NCI-H128 (cell line): ENCODE results near the gene ZG16.
"Not testable (repeated sequence)": the region's sequence is repeated elsewhere in the genome, so short reads cannot be mapped to it uniquely, and the experiment has no call there.

Experiments
- DNase-seq: peaks from one replicate; lab custom pipeline; 2025; ENCODE audit not compliant: unreplicated experiment; lab: John Stamatoyannopoulos, UW

Gene ZG16

DNA sequence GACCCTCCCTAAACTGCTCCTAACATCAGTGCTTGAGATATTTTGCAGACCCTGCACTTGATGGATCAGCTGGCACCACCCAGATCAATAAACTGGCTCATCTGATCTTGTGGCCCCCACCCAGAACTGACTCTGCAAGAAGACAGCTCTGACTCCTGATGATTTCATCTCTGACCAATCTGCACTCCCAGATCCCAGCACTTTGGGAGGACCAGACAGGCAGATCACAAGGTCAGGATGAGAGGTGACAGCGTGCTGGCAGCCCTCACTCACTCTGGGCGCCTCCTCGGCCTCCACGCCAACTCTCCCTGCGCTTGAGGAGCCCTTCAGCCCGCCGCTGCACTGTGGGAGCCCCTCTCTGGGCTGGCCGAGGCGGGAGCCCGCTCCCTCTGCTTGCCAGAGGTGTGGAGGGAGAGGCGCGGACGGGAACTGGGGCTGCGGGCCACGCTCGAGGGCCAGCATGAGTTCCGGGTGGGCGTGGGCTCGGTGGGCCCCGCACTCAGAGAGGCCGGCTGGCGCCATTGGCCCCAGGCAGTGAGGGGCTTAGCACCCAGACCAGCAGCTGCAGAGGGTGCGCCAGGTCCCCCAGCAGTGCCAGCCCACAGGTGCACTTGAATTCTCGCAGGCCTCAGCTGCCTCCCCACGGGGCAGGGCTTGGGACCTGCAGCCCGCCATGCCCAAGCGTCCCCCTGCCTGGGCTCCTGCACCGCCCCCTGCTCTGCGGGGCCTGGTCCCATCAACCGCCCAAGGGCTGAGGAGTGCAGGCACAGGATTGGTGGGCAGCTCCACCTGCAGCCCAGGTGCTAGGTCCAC, 29.9 kb upstream of the ZG16 start:
- no peak for DNase-seq

DNA sequence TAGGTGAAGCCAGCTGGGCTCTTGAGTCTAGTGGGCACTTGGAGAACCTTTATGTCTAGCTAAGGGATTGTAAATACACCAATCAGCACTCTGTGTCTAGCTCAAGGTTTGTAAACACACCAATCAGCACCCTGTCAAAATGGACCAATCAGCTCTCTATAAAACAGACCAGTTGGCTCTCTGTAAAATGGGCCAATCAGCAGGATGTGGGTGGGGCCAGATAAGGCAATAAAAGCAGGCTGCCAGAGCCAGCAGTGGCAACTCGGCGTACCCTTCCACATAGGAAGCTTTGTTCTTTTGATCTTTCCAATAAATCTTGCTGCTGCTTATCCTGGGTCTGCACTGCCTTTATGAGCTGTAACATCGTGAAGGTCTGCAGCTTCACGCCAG, 29.3 kb upstream of the ZG16 start:
- DNase-seq: not testable (repeated sequence)

- no peak for DNase-seq
These were observed 24.5 kb upstream of the ZG16 start for GRCh38 chr16:29753516-29753915.

- no peak for DNase-seq
These were observed 21.4 kb upstream of the ZG16 start for GRCh38 chr16:29756654-29757053.

- DNase-seq: not testable (repeated sequence)
These were observed 21.0 kb upstream of the ZG16 start for GRCh38 chr16:29757086-29757485.

DNA sequence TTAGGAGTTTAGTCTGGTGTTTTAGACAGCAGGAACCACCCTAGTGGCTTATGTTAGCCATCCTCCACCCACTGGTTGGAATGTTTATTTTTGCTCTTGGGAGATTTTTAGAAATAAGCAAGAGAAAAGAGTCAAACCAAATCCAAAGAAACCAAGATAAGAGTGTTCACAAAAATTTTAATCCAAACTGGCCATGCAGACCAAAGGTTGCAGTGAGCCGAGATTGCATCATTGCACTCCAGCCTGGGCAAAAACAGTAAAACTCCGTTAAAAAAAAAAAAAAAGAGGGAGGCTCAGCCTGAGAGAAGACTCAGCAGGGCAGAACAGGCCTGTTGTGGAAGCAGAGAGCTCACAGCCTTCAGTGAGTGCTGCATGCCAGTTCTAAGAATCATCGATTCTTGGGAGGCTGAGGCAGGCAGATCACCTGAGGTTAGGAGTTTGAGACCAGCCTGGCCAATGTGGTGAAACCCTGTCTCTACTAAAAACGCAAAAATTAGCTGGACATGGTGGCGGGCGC, 20.0 kb upstream of the ZG16 start:
- DNase-seq: no peak

GRCh38 chr16:29760567-29761279, 17.3 kb upstream of the ZG16 start:
- DNase-seq: no peak

- not testable (repeated sequence) for DNase-seq
These were observed 16.8 kb upstream of the ZG16 start for GRCh38 chr16:29761280-29761651.

DNA sequence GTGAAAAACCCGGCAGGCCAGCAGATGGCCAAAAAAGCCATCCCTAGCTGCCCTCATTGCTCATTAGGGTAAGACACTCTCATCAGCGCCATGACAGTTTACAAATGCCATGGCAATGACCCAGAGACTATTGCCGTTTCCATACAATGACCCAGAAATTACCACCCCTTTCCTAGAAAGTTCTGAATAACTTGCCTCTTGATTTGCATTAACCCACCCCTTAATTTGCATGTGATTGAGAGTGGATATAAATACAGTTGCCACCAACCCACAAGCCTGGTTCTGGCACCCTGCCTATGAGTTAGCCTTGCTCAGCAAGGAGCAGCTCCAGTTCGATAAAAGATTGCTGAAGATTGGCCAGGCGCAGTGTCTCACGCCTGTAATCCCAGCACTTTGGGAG, 16.2 kb upstream of the ZG16 start:
- DNase-seq: no peak

DNA sequence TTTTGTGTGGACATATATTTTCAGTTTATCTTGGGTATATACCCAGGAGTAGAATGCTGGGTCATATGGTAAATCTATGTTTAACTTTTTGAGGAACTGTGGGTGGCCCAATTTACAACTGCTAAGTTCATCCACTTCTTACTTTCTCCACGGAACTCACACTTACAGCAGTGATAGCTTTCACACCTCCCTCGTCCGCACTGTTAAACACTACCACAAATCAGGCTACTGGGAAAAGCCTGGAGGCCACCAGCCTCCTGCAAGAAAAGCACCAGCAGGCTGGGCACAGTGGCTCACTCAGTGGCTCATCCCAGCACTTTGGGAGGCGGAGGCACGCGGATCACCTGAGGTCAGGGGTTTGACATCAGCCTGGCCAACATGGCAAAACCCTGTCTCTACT, 14.7 kb upstream of the ZG16 start:
- DNase-seq: no peak

- no peak for DNase-seq
These were observed 12.7 kb upstream of the ZG16 start for GRCh38 chr16:29765167-29766032.

DNA sequence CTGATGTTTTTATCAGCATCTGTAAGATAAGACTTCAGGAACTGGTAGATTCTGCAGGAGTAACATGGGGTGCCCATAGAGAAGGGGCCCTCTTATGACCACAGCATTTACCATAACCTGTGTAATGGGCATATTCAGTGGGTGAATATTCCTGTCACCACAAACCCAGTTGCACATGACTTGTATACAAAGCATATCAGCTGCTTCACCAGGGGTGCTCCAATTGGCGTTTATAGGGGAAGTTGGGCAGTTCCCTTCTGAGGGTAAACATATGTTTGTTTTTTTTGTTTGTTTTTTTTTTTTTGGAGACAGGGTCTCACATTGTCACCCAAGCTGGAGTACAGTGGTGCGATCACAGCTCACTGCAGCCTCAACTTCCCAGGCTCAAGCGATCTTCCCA, 11.5 kb upstream of the ZG16 start:
- no peak for DNase-seq

- no peak for DNase-seq
These were observed 11.0 kb upstream of the ZG16 start for GRCh38 chr16:29767062-29767461.

DNA sequence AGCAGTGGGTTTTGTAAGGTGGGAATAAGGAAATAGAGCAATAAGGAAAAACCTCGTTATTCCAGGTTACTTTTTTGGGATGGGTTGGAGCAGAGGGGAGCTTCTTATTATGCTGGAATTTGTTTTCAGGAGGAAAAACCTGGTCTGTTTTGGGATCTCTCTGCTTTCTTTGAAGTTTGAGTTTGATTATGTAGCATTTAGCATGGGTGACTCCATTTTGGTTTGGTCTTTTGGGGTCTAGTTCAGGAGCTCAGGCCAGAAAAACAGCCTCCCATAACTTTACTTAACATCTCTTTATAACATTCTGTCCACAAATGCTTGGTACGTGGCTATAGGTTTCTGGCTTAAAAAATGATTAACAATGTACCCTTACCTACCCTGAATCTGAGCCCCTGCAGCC, 8.5 kb upstream of the ZG16 start:
- no peak for DNase-seq

- DNase-seq: no peak
These were observed 7.7 kb upstream of the ZG16 start for GRCh38 chr16:29770250-29770929.

- DNase-seq: not testable (repeated sequence)
These were observed 5.7 kb upstream of the ZG16 start for GRCh38 chr16:29772330-29772729.

DNA sequence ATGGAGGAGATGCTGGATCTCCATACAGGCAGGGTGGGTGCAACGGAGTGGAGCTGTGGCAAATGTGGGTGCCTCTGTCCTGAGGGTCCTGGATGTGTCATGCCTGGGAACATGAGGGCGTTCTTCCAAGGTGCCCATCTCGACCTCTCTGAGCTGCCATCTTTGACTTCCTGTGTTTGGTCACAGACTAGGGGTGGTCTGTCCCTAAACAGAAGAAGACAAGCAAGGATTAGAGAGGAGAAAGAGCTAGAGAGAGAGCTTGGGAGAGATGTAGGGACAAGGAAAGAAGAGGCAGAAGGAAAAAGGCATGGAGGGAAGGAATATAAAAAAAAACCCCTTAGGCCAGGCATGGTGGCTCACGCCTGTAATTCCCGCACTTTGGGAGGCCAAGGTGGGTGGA, 3.3 kb upstream of the ZG16 start:
- no peak for DNase-seq

DNA sequence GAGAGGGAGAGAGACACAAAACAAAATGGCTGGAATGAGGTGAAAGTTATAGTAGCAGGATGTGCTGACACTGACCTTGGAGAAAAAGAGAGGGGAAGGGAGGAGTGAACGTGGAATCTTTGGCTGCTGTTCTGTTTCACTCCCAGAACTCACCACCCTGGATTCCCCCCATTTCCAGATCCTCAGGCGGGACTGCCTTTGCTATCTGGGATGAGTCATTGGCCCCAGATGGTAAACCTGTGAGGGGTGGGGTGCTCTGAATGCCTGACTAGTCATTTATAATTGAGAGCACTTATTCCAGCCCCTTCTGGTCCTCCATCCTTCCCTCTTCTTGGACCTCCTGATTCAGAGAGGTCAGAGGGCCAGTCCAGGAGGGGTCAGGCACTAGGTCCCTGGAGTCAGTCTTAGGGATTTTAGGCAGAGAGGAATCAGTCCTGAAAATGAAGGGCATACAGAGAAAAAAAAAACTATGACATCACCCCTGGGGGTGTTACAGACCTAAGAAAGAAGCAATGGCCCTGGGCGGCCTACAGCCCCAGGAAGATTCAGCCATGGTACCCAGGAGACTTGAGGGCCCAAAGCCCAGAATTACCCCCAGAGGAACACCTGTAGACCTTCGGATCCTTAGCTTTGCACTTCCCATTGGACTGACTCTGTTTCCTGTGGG, 2.2 kb upstream of the ZG16 start:
- no peak for DNase-seq

- no peak for DNase-seq
These were observed 1.4 kb downstream of the ZG16 start for GRCh38 chr16:29779474-29779873.
